Stimulated activated CD4-positive, alpha-beta T cell treated with anti-CD3 and anti-CD28 coated beads, Interleukin-1b, Interleukin-23, amount 100 ng/mL, for 48 hours (primary cell): ENCODE measurements around the gene BHMT2.

Source experiments
- DNase-seq: peaks from one replicate; pipeline ENCODE4 v3.0.0-alpha.2; 2020

The BHMT2 gene, protein sequence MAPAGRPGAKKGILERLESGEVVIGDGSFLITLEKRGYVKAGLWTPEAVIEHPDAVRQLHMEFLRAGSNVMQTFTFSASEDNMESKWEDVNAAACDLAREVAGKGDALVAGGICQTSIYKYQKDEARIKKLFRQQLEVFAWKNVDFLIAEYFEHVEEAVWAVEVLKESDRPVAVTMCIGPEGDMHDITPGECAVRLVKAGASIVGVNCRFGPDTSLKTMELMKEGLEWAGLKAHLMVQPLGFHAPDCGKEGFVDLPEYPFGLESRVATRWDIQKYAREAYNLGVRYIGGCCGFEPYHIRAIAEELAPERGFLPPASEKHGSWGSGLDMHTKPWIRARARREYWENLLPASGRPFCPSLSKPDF

GRCh38 chr5:79069488-79070349, at the start of gene BHMT2, which contains the start of gene DMGDH:
Gene BHMT2, plus strand, starts transcription at chr5:79069767. Its CDS starts 16 bp downstream, at chr5:79069783.
Gene DMGDH, minus strand, starts transcription at chr5:79069674. Its CDS starts 54 bp downstream, at chr5:79069620.
- no peak for DNase-seq

DNA sequence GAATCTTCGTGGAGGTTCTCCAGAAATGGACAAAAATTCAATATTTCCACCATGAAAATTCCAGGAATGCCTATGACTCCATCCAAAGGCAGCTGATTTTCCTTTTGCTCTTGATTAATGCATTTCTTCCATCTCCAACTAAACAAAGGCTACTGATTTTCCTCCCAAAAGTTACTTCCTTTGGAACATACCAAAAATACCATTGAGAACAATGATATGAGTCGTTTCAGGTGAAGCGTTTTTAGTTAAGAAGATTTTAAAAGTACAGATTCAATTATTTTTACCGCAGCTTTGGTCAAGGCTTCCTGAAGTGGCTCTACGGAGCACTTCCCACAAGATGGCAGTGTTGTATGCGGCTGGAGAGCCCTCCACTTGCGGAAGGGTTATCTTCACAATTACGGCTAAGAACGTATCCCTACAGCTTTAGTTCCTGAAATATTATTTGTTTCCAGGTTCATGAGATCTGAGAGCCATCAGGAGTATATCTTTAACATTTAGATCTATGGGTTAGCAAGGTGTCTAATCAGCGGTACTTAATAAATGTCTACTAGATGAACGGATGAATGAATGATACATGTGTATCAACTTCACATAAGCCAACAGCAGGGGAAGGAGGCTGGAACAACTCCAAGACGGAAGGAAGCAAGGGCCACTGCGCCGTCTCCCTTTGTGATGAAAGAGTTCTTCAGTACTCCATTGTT, 48.6 kb upstream of the BHMT2 start:
- DNase-seq: peak; percentile 31

DNA sequence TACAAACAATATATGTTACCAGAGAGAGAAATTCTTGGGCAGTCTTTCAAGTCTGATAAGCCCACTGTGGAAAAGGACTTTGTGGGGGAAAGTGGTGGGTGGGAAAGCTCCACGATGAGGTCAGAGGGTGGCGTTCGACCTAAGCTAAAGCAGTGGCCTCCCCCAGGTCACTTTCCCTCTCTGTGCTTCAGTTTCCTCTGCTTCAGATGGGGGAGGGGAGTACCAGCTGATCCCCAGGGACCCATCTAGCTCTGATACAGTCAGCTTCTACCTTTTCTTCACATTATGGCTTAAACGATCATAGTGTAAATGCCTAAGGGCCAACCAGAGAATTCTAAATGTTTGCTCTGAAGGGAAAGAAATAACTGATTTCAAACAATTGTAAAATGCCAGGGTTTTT, 47.8 kb upstream of the BHMT2 start:
- DNase-seq: no peak

DNA sequence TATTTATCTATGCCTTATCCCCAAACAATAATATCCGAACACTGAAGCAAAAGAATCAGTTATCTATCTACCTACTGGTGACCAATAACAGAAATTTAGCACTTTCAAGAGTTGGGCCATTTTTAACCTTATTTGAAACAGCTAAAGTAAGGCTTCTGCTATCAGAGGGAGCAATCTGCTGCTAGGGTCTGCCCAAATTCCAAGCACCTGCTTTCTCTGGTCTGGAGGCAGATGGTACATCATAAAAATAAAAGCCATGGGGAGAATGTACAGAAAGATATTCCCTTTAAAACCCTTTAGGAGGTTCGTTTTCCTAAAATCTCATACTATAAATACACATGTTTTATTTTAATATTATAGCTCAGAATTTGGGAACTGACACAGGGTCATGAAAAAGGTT, 46.8 kb upstream of the BHMT2 start:
- no peak for DNase-seq

- no peak for DNase-seq
Measured at GRCh38 chr5:79023348-79023747, 46.2 kb upstream of the BHMT2 start.

GRCh38 chr5:79023947-79024346, 45.6 kb upstream of the BHMT2 start:
- no peak for DNase-seq

DNA sequence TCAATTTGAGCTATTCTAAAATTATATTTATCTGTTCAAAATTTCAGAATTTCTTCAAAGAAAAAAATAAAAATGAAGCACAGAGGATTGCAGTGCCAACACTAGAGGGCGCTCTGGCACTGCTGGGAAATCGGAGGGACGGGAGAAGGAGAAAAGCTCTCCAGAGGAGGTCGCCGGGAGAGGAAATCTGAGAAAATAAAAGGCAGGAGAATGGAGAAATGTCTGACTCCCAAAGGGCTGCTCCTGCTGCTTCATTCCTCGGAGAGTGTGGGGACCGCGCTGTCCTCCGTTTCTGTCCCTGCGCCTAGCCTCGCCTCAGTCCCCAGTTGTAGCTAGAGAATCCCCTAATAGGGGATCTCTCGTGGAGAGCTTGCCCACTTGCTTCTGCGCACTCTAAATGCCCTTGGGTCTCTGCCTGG, 44.5 kb upstream of the BHMT2 start:
- peak; percentile 49 for DNase-seq

GRCh38 chr5:79030663-79031484, 38.7 kb upstream of the BHMT2 start:
- no peak for DNase-seq

- DNase-seq: no peak
Measured at GRCh38 chr5:79031485-79031867, 38.1 kb upstream of the BHMT2 start.

DNA sequence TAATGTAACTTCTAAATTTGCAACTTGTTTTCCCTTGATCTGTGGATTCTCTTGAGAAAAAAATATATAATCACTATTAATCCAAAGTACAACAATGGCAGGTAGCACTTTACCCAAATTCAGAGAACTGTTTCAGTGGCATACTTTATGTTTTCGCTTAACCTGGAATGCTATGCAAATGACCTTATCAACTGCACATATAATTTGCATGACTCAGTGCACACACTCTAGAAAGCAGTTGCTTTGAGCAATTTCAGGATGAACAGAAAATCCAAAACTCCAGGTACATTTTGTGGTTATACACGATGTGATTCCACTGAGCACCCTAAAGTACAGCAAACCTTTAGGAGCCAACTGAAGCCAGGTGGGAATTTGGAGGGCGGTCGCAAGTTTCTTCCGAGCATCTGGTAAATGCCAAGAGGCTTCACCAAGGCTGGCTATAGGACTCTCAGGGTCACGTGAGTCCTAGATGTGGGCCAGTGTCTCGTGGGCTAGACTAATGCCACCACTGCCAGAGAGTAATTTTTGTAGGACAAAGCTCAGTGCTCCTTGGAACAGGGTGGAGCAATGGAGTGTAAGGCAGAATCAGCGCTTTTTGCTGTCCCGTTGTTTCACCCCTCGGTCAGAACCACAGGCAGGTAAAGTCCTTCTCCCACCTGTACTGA, 37.4 kb upstream of the BHMT2 start:
- DNase-seq: no peak

- no peak for DNase-seq
Measured at GRCh38 chr5:79032782-79033181, 36.8 kb upstream of the BHMT2 start.

- DNase-seq: no peak
Measured at GRCh38 chr5:79035237-79035636, 34.3 kb upstream of the BHMT2 start.

GRCh38 chr5:79036769-79037168, 32.8 kb upstream of the BHMT2 start:
- DNase-seq: no peak

DNA sequence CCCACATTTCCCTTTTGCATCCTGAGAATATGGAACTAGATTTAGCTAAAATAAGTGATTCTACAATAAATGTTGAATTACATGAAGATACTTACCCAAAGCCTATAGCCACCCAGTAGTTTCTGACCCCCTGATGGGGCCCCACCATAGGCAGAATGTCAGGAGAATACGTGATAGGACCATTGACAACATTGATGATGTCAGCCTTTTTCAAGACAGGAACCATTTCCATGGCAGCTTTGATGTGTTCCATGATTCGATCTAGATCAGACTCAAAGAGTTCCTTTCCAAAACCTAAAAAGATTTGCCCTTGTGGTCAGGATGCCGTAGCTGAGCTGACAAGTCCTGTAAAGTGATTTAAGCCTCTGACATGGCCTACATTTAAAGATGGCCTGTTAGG, 27.4 kb upstream of the BHMT2 start:
- no peak for DNase-seq

DNA sequence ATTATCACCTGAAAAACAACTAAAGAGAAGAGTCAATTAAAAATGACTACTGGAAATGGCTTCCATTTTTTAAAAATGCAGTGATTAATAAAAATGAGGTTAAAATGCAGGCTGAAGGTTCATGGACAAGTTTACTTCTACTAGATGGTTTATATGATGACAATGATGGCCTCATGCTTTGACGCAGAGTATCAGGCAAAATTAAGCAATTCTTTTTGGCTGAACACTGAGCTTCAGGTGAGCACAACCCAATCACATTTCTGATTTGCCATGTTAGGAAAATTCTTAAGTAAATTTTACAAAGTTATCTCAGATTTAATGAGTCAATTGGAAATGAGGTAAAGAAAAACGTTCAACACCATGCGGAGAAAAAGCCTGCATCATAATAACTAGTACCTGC, 22.4 kb upstream of the BHMT2 start:
- no peak for DNase-seq

GRCh38 chr5:79048437-79048836, 21.1 kb upstream of the BHMT2 start:
- no peak for DNase-seq

GRCh38 chr5:79050498-79050897, 19.1 kb upstream of the BHMT2 start:
- DNase-seq: no peak

DNA sequence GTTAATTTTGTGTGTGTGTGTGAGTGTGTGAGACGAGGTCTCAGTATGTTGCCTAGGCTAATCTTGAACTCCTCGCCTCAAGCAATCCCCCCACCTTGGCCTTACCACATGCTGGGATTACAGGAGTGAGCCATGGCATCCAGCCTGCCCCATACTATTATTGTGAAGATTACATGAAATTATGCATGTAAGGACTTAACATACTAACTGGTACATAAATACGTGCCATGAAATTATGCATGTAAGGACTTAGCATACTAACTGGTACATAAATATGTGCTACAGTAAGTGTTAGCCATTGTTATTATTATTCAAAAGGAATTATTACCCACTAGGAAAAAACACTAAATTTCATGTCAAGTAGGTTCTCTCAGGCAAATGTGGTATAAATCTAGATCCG, 16.2 kb upstream of the BHMT2 start:
- no peak for DNase-seq

- no peak for DNase-seq
Measured at GRCh38 chr5:79055017-79055416, 14.6 kb upstream of the BHMT2 start.

GRCh38 chr5:79056847-79057246, 12.7 kb upstream of the BHMT2 start:
- no peak for DNase-seq

DNA sequence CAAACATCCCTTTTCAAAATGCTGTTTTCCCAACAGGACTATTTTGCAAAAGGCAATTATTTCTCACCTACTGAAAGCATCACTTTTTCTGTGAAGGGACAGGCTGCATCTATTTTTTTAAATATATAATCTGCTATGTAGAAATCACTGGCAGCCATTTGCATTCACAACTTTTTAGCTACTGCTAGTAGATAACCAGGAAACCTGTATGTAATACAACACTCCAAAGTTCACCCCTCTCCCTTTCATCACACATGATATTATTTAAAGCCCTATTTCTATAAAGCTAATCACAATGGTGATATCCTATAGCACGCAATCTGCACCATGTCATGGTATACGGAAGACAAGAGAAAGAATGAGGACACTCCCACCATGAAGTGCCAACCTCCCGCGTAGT, 9.9 kb upstream of the BHMT2 start:
- DNase-seq: no peak

DNA sequence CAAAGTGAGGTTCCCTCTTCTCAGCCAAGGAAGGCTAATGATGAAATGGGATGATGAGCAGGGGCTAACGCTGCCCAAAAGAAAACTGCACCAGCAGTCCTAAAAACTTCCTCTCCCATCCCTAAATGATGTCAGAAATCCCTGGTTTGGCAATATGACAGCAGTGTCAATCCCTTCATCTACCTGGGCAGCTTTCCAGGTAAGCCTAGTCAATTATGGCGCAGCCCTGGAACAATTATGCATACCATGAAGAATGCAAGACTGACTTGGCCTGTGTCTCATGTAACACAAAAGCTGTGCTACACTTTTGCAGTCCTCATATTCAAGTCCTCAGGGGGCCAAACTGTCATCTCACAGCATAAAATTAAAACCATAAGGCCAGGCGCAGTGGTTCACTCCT, 7.1 kb upstream of the BHMT2 start:
- DNase-seq: no peak
